Sigmoid colon (tissue), 7 donors: ENCODE measurements around the gene FDPS. TPM values are rescaled to one million over a fixed set of nuclear protein-coding genes. Genes with fewer than 3 reads are reported as not detected.

Experiments used
- DNase-seq: peaks from one replicate; pipeline ENCODE4 v3.0.0-alpha.2; 2019
- H3K27ac ChIP-seq, 4 donors: fragments of 200-600 bp; sonication (generic); one replicate each; pipeline ENCODE4 v1.5.1; 2016 to 2019; ENCODE audit warnings: mild to moderate bottlenecking in 1 of 4
- H3K27me3 ChIP-seq, 3 donors: fragments of 200-600 bp; sonication (generic); one replicate each; pipeline ENCODE4 v1.5.1; 2019; ENCODE audit warnings: mild to moderate bottlenecking in 1 of 3
- H3K36me3 ChIP-seq, 4 donors: fragments of 200-600 bp; sonication (generic); one replicate each; pipeline ENCODE4 v1.5.1; 2016 to 2019
- H3K4me1 ChIP-seq, 4 donors: fragments of 200-600 bp; sonication (generic); one replicate each; pipeline ENCODE4 v1.5.1; 2017 to 2019
- H3K4me3 ChIP-seq, 4 donors: fragments of 200-600 bp; sonication (generic); one replicate each; pipeline ENCODE4 v1.5.1; 2017 to 2019; ENCODE audit warnings: mild to moderate bottlenecking in 2 of 4, moderate library complexity in 1 of 4
- H3K9me3 ChIP-seq, 4 donors: fragments of 200-600 bp in 3 of 4; sonication (generic) in 3 of 4; one replicate each; pipeline versions ENCODE4 v1.5.1 to v1.6.1; 2013 to 2019
- EP300 ChIP-seq, 4 donors: sonication (generic); formaldehyde crosslinking; IDR thresholded peaks; one replicate each; pipeline ENCODE4 v1.6.1; 2017; ENCODE audit warnings: antibody characterized with exemption in 4 of 4
- POLR2A ChIP-seq, 2 donors: fragments of 450-650 bp; IDR thresholded peaks; one replicate each; pipeline ENCODE4 v1.6.1; 2016; ENCODE audit warnings: antibody characterized with exemption in 2 of 2, mild to moderate bottlenecking in 2 of 2, moderate library complexity in 2 of 2
- POLR2AphosphoS5 ChIP-seq, 4 donors: sonication (generic); formaldehyde crosslinking; IDR thresholded peaks; one replicate each; pipeline ENCODE4 v1.6.1; 2017; ENCODE audit warnings: antibody characterized with exemption in 4 of 4
- WGBS, 2 donors: extraction: QIAGEN DNeasy Blood & Tissue Kit; methylation state at CpG; one replicate each; pipeline ENCODE4 v1.1.7; 2013; 5-methylcytosine and 5-hydroxymethylcytosine counted together
- intact Hi-C: fragments of 100-400 bp; cut with DNase I; formaldehyde crosslinking; loops from one replicate; pipeline ENCODE4 v1.15.1; 2023
- polyA plus RNA-seq, 3 donors: library from polyadenylated mRNA; stranded (reverse); fragments of 200-250 nt; gene quantifications; one replicate each; pipeline ENCODE4 v1.2.3, GENCODE V29; 2013
- total RNA-seq, 4 donors: library from RNA; depleted of rRNA; stranded (reverse); fragments of >200 nt; gene quantifications; one replicate each; pipeline ENCODE4 v1.1.0, GENCODE V29; 2016
- TF ChIP-seq, protein P1 (sequence below), 4 experiments: fragments of 450-650 bp in 3 of 4; fragments of 200-600 bp in 1 of 4; IDR thresholded peaks; one replicate each; pipeline ENCODE4 v1.5.1; 2016 to 2019; ENCODE audit warnings: antibody characterized with exemption in 4 of 4, mild to moderate bottlenecking in 3 of 4, moderate library complexity in 2 of 4
- donor health status: healthy with polysubstance abuse.
- donor health status: Bipolar disorder and iron deficiency.
- donor health status: healthy.

Gene FDPS
- total and polyA plus RNA-seq, 7 donors, result 73.7 to 570 (median 96.8) TPM

- Histone ChIP-seq H3K9me3 (no peaks in the 10 kb centered on the region), H3K4me3 (no peak overlapping the region), H3K4me1 (no peaks in the 10 kb centered on the region), H3K27me3 (no peaks in the 10 kb centered on the region), H3K27ac (no peak overlapping the region), H3K36me3 (peaks cover 12 to 84% (median 30%) of the 10 kb centered on the region in 4 donors)
- TF ChIP-seq POLR2A (IDR thresholded peaks at IDR 0.05) (no peak), EP300 (IDR thresholded peaks at IDR 0.05) (no peak), POLR2AphosphoS5 (IDR thresholded peaks at IDR 0.05) (no peak)
- TF ChIP-seq, protein P1, sequence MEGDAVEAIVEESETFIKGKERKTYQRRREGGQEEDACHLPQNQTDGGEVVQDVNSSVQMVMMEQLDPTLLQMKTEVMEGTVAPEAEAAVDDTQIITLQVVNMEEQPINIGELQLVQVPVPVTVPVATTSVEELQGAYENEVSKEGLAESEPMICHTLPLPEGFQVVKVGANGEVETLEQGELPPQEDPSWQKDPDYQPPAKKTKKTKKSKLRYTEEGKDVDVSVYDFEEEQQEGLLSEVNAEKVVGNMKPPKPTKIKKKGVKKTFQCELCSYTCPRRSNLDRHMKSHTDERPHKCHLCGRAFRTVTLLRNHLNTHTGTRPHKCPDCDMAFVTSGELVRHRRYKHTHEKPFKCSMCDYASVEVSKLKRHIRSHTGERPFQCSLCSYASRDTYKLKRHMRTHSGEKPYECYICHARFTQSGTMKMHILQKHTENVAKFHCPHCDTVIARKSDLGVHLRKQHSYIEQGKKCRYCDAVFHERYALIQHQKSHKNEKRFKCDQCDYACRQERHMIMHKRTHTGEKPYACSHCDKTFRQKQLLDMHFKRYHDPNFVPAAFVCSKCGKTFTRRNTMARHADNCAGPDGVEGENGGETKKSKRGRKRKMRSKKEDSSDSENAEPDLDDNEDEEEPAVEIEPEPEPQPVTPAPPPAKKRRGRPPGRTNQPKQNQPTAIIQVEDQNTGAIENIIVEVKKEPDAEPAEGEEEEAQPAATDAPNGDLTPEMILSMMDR (IDR thresholded peaks at IDR 0.05), result no peak
- intact Hi-C loops, result no loop called here
- DNase-seq, result no peak
- WGBS, 2 donors, result 63 to 64% methylated on average over 1 of the region's 1 CpG
These were observed 26.3 kb downstream of the FDPS start for GRCh38 chr1:155334962-155335361.

- no peaks in the 10 kb centered on the region for H3K9me3 ChIP-seq
- no peak overlapping the region for H3K4me3 ChIP-seq
- no peaks in the 10 kb centered on the region for H3K27me3 ChIP-seq
- H3K4me1 ChIP-seq, result no peaks in the 10 kb centered on the region
- 36 to 78% methylated on average over 8 of the region's 8 CpGs for WGBS, 2 donors
- intact Hi-C loops, result no loop called here
- TF ChIP-seq POLR2A (IDR thresholded peaks at IDR 0.05) (no peak), POLR2AphosphoS5 (IDR thresholded peaks at IDR 0.05) (no peak), EP300 (IDR thresholded peaks at IDR 0.05) (no peak)
- TF ChIP-seq, protein P1 (IDR thresholded peaks at IDR 0.05), result no peak
- H3K36me3 ChIP-seq, result peaks cover 25 to 96% (median 57%) of the 10 kb centered on the region in 4 donors
- DNase-seq, result no peak
- no peak overlapping the region for H3K27ac ChIP-seq
These were observed 30.9 kb downstream of the FDPS start for GRCh38 chr1:155339515-155340097.

- Histone ChIP-seq H3K4me3 (no peak overlapping the region), H3K27ac (no peak overlapping the region), H3K9me3 (no peaks in the 10 kb centered on the region), H3K36me3 (peaks cover 33 to 100% (median 70%) of the 10 kb centered on the region in 4 donors), H3K27me3 (no peaks in the 10 kb centered on the region), H3K4me1 (no peaks in the 10 kb centered on the region)
- DNase-seq, result no peak
- TF ChIP-seq POLR2AphosphoS5 (IDR thresholded peaks at IDR 0.05) (no peak), EP300 (IDR thresholded peaks at IDR 0.05) (no peak), POLR2A (IDR thresholded peaks at IDR 0.05) (no peak)
- TF ChIP-seq, protein P1 (IDR thresholded peaks at IDR 0.05), result no peak
- 97% methylated on average over 3 of the region's 3 CpGs for WGBS, 2 donors
- intact Hi-C loops, result no loop called here
These were observed 34.2 kb downstream of the FDPS start for GRCh38 chr1:155342842-155343241.

GRCh38 chr1:155352631-155353030 lies 44.0 kb downstream of the FDPS start:
- no peak for TF ChIP-seq EP300 (IDR thresholded peaks at IDR 0.05)
- no peak for TF ChIP-seq POLR2A (IDR thresholded peaks at IDR 0.05)
- TF ChIP-seq, protein P1 (IDR thresholded peaks at IDR 0.05), result no peak
- no peak for TF ChIP-seq POLR2AphosphoS5 (IDR thresholded peaks at IDR 0.05)
- Histone ChIP-seq H3K9me3 (no peaks in the 10 kb centered on the region), H3K4me1 (no peaks in the 10 kb centered on the region), H3K36me3 (peaks cover 26 to 99% (median 74%) of the 10 kb centered on the region in 4 donors), H3K27ac (no peak overlapping the region), H3K4me3 (no peak overlapping the region), H3K27me3 (no peaks in the 10 kb centered on the region)
- WGBS, 2 donors, result 86 to 92% methylated on average over 6 of the region's 6 CpGs
- intact Hi-C loops, result no loop called here
- DNase-seq, result no peak

- Histone ChIP-seq H3K4me1 (no peaks in the 10 kb centered on the region), H3K9me3 (no peaks in the 10 kb centered on the region), H3K27me3 (no peaks in the 10 kb centered on the region), H3K4me3 (no peak overlapping the region), H3K27ac (no peak overlapping the region), H3K36me3 (peaks cover 13 to 82% (median 37%) of the 10 kb centered on the region in 4 donors)
- TF ChIP-seq, protein P1 (IDR thresholded peaks at IDR 0.05), result no peak
- TF ChIP-seq EP300 (IDR thresholded peaks at IDR 0.05) (no peak), POLR2A (IDR thresholded peaks at IDR 0.05) (no peak), POLR2AphosphoS5 (IDR thresholded peaks at IDR 0.05) (no peak)
- WGBS, 2 donors, result 31 to 73% methylated on average over 1 of the region's 1 CpG
- intact Hi-C loops, result no loop called here
- no peak for DNase-seq
These were observed 51.4 kb downstream of the FDPS start for GRCh38 chr1:155360051-155360450.
